ENCODE results near the gene OR2C1.

OR2C1 gene

GRCh38 chr16:3400779-3401688 lies 45.3 kb downstream of the OR2C1 start, which contains the start of the genes ZNF174 and ZSCAN32:
ZNF174 (plus strand) TSS chr16:3401215; CDS start chr16:3402005, 790 bp downstream.
ZSCAN32 (minus strand) TSS chr16:3401004; CDS start chr16:3397557, 3,447 bp downstream.
- peak; percentile 95 to 98 for DNase-seq

GRCh38 chr16:3401719-3402397 lies 46.2 kb downstream of the OR2C1 start:
- no peak for DNase-seq
